ENCODE results near the gene DRD2.

Gene DRD2

DNA sequence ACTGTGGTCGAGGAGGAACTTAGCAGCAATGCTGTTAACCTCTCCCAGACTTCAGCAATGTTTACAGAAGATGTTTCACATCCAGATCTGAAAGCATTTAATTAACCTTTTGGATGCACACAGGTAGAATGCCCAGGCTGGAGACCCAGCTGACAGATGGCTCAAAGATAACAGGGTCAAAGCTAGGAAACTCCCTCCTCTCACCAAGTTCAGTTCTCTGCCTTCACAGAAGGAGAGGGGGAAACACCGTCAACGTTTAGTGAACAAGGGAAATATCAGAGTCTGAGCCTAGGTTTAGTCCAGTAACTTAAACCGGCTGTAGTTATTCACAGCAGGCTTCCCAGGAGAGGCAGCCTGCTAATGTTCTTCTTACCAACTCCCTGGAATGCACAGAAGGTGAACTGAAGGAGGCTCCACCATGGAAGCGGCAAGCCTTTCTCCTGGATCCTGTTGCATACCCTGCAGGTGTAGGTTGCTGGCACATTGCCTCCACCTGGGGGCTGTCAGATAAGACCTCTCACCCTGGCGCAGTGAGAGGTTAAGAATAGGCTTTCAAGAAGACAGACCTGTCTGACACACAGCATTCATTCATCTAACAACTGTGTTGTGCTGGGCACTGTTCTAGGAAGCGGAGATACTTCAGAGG, 111.1 kb downstream of the DRD2 start:
- no peak for DNase-seq

DNA sequence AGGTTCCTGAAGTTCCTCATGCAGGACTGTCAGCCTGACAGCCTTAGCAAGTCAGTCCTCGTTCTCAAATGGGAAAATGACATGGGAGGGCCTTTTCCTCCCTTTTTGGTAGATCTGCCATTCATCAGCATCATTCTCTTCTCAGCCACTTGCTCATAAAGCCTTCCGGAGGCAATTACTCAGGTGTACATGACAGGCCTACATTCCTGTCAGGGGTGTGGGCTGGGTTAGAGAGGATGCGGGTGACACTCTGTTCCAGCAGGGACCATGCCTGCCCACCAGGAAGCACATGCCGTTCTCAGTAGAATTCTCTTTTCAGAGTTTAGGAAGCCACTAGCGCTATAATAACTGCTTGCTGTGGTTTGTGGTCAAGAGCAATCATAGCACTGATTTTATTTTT, 111.8 kb downstream of the DRD2 start:
- no peak for DNase-seq

Measured in DMS53 (cell line).